WTC11 (cell line): ENCODE measurements around the gene C1orf167. TPM values are rescaled to one million over a fixed set of nuclear protein-coding genes. Genes with fewer than 3 reads are reported as not detected.

ENCODE experiments used
- CBFB ChIP-seq: sonication (generic); formaldehyde crosslinking; IDR thresholded peaks from 2 replicates; pipeline ENCODE4 v1.8.1; 2022; ENCODE audit warnings: mild to moderate bottlenecking, low read depth, missing genetic modification reagents
- CREM ChIP-seq: sonication (generic); formaldehyde crosslinking; IDR thresholded peaks from 2 replicates; pipeline ENCODE4 v1.8.1; 2022; ENCODE audit warnings: mild to moderate bottlenecking, missing genetic modification reagents, moderate library complexity
- E2F5 ChIP-seq: sonication (generic); formaldehyde crosslinking; IDR thresholded peaks from 2 replicates; pipeline ENCODE4 v1.8.1; 2022; ENCODE audit warnings: mild to moderate bottlenecking, moderate library complexity, missing genetic modification reagents
- EMX1 ChIP-seq: fragments of 250-450 bp; sonication (Bioruptor Pico); IDR thresholded peaks from 2 replicates; pipeline ENCODE4 v1.8.0; 2021; ENCODE audit warnings: mild to moderate bottlenecking
- FOXP1 ChIP-seq: sonication (generic); formaldehyde crosslinking; IDR thresholded peaks from 2 replicates; pipeline ENCODE4 v1.8.0; 2022; ENCODE audit warnings: missing genetic modification reagents, mild to moderate bottlenecking, moderate library complexity, borderline replicate concordance
- GABPB1 ChIP-seq: sonication (generic); formaldehyde crosslinking; IDR thresholded peaks from 2 replicates; pipeline ENCODE4 v1.8.1; 2023; ENCODE audit warnings: mild to moderate bottlenecking, missing genetic modification reagents
- KAT7 ChIP-seq: sonication (generic); formaldehyde crosslinking; IDR thresholded peaks from 2 replicates; pipeline ENCODE4 v1.8.1; 2023; ENCODE audit warnings: missing genetic modification reagents, mild to moderate bottlenecking, borderline replicate concordance
- NFYB ChIP-seq: sonication (generic); formaldehyde crosslinking; conservative IDR thresholded peaks from 2 replicates; pipeline ENCODE4 v1.8.0; 2022; ENCODE audit warnings: low read depth, missing genetic modification reagents
- NR2C2 ChIP-seq: sonication (generic); formaldehyde crosslinking; IDR thresholded peaks from 2 replicates; pipeline ENCODE4 v1.8.0; 2022; ENCODE audit warnings: mild to moderate bottlenecking, missing genetic modification reagents
- SMAD4 ChIP-seq: sonication (generic); formaldehyde crosslinking; IDR thresholded peaks from 2 replicates; pipeline ENCODE4 v1.8.0; 2022; ENCODE audit warnings: mild to moderate bottlenecking, missing genetic modification reagents
- TEAD1 ChIP-seq: sonication (generic); formaldehyde crosslinking; IDR thresholded peaks from 2 replicates; pipeline ENCODE4 v1.8.0; 2022; ENCODE audit warnings: mild to moderate bottlenecking, missing genetic modification reagents
- ZNF281 ChIP-seq: sonication (generic); formaldehyde crosslinking; IDR thresholded peaks from 2 replicates; pipeline ENCODE4 v1.8.0; 2023; ENCODE audit warnings: mild to moderate bottlenecking, missing genetic modification reagents
- ZNF317 ChIP-seq: sonication (generic); formaldehyde crosslinking; IDR thresholded peaks from 2 replicates; pipeline ENCODE4 v1.8.1; 2023; ENCODE audit warnings: low read depth, mild to moderate bottlenecking, moderate library complexity, missing genetic modification reagents, borderline replicate concordance
- ZNF416 ChIP-seq: fragments of 250-450 bp; sonication (Bioruptor Pico); IDR thresholded peaks from 2 replicates; pipeline ENCODE4 v1.9.0; 2021; ENCODE audit warnings: mild to moderate bottlenecking, inconsistent platforms
- ZNF512 ChIP-seq: sonication (generic); formaldehyde crosslinking; IDR thresholded peaks from 2 replicates; pipeline ENCODE4 v1.8.1; 2022; ENCODE audit warnings: missing genetic modification reagents, borderline replicate concordance
- total RNA-seq: library from RNA; stranded (reverse); gene quantifications from 3 replicates; pipeline ENCODE4 v1.2.3, GENCODE V29; 2021
- TF ChIP-seq, protein P1 (sequence below): sonication (generic); formaldehyde crosslinking; IDR thresholded peaks from 2 replicates; pipeline ENCODE4 v1.8.1; 2023; ENCODE audit warnings: mild to moderate bottlenecking, missing genetic modification reagents, moderate library complexity
- TF ChIP-seq, protein P2 (sequence below): sonication (generic); formaldehyde crosslinking; IDR thresholded peaks from 2 replicates; pipeline ENCODE4 v1.8.1; 2023; ENCODE audit warnings: mild to moderate bottlenecking, missing genetic modification reagents
- TF ChIP-seq, protein P3 (sequence below): sonication (generic); formaldehyde crosslinking; IDR thresholded peaks from 2 replicates; pipeline ENCODE4 v1.8.1; 2022; ENCODE audit warnings: low read depth, missing genetic modification reagents, borderline replicate concordance
- TF ChIP-seq, protein P4 (sequence below): sonication (generic); formaldehyde crosslinking; IDR thresholded peaks from 2 replicates; pipeline ENCODE4 v1.8.0; 2022; ENCODE audit warnings: mild to moderate bottlenecking, missing genetic modification reagents
- TF ChIP-seq, protein P5 (sequence below): sonication (generic); formaldehyde crosslinking; IDR thresholded peaks from 2 replicates; pipeline ENCODE4 v1.8.1; 2023; ENCODE audit warnings: mild to moderate bottlenecking, missing genetic modification reagents, borderline replicate concordance
- TF ChIP-seq, protein P6 (sequence below): fragments of 250-450 bp; sonication (Bioruptor Pico); IDR thresholded peaks from 2 replicates; pipeline ENCODE4 v1.9.0; 2021; ENCODE audit warnings: moderate library complexity, mild to moderate bottlenecking, inconsistent platforms, borderline replicate concordance

C1orf167 gene
- total RNA-seq, 1 experiment from 2014 or later, result 1.2 TPM

- TF ChIP-seq, protein P1, sequence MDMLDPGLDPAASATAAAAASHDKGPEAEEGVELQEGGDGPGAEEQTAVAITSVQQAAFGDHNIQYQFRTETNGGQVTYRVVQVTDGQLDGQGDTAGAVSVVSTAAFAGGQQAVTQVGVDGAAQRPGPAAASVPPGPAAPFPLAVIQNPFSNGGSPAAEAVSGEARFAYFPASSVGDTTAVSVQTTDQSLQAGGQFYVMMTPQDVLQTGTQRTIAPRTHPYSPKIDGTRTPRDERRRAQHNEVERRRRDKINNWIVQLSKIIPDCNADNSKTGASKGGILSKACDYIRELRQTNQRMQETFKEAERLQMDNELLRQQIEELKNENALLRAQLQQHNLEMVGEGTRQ, result peak; percentile 81
- TF ChIP-seq, protein P2, sequence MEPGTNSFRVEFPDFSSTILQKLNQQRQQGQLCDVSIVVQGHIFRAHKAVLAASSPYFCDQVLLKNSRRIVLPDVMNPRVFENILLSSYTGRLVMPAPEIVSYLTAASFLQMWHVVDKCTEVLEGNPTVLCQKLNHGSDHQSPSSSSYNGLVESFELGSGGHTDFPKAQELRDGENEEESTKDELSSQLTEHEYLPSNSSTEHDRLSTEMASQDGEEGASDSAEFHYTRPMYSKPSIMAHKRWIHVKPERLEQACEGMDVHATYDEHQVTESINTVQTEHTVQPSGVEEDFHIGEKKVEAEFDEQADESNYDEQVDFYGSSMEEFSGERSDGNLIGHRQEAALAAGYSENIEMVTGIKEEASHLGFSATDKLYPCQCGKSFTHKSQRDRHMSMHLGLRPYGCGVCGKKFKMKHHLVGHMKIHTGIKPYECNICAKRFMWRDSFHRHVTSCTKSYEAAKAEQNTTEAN, result peak; percentile 68; the same call in 1 of the 2 replicates
- TF ChIP-seq, protein P3, sequence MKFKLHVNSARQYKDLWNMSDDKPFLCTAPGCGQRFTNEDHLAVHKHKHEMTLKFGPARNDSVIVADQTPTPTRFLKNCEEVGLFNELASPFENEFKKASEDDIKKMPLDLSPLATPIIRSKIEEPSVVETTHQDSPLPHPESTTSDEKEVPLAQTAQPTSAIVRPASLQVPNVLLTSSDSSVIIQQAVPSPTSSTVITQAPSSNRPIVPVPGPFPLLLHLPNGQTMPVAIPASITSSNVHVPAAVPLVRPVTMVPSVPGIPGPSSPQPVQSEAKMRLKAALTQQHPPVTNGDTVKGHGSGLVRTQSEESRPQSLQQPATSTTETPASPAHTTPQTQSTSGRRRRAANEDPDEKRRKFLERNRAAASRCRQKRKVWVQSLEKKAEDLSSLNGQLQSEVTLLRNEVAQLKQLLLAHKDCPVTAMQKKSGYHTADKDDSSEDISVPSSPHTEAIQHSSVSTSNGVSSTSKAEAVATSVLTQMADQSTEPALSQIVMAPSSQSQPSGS (CRISPR knock-in tag), result no peak
- TF ChIP-seq, protein P4, sequence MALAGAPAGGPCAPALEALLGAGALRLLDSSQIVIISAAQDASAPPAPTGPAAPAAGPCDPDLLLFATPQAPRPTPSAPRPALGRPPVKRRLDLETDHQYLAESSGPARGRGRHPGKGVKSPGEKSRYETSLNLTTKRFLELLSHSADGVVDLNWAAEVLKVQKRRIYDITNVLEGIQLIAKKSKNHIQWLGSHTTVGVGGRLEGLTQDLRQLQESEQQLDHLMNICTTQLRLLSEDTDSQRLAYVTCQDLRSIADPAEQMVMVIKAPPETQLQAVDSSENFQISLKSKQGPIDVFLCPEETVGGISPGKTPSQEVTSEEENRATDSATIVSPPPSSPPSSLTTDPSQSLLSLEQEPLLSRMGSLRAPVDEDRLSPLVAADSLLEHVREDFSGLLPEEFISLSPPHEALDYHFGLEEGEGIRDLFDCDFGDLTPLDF (CRISPR knock-in tag), result 0 out of 2 replicates have a peak, but pooled peaks have one; percentile 77
- TF ChIP-seq, protein P5, sequence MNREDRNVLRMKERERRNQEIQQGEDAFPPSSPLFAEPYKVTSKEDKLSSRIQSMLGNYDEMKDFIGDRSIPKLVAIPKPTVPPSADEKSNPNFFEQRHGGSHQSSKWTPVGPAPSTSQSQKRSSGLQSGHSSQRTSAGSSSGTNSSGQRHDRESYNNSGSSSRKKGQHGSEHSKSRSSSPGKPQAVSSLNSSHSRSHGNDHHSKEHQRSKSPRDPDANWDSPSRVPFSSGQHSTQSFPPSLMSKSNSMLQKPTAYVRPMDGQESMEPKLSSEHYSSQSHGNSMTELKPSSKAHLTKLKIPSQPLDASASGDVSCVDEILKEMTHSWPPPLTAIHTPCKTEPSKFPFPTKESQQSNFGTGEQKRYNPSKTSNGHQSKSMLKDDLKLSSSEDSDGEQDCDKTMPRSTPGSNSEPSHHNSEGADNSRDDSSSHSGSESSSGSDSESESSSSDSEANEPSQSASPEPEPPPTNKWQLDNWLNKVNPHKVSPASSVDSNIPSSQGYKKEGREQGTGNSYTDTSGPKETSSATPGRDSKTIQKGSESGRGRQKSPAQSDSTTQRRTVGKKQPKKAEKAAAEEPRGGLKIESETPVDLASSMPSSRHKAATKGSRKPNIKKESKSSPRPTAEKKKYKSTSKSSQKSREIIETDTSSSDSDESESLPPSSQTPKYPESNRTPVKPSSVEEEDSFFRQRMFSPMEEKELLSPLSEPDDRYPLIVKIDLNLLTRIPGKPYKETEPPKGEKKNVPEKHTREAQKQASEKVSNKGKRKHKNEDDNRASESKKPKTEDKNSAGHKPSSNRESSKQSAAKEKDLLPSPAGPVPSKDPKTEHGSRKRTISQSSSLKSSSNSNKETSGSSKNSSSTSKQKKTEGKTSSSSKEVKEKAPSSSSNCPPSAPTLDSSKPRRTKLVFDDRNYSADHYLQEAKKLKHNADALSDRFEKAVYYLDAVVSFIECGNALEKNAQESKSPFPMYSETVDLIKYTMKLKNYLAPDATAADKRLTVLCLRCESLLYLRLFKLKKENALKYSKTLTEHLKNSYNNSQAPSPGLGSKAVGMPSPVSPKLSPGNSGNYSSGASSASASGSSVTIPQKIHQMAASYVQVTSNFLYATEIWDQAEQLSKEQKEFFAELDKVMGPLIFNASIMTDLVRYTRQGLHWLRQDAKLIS (CRISPR knock-in tag), result no peak
- TF ChIP-seq ZNF512 (CRISPR knock-in tag) (no peak), GABPB1 (CRISPR knock-in tag) (no peak), TEAD1 (CRISPR knock-in tag) (peak; percentile 93; the same call in 1 of the 2 replicates), ZNF416 (CRISPR knock-in tag) (no peak), E2F5 (CRISPR knock-in tag) (peak; percentile 78), ZNF317 (CRISPR knock-in tag) (no peak), NR2C2 (no peak), NFYB (CRISPR knock-in tag) (0 out of 2 replicates have a peak, but pooled peaks have one; percentile 24), KAT7 (CRISPR knock-in tag) (no peak), EMX1 (CRISPR knock-in tag) (no peak), CREM (CRISPR knock-in tag) (no peak; the same call in 1 of the 2 replicates), CBFB (CRISPR knock-in tag) (no peak), SMAD4 (CRISPR knock-in tag) (no peak), ZNF281 (CRISPR knock-in tag) (peak; percentile 85), FOXP1 (CRISPR knock-in tag) (peak; percentile 94)
- TF ChIP-seq, protein P6, sequence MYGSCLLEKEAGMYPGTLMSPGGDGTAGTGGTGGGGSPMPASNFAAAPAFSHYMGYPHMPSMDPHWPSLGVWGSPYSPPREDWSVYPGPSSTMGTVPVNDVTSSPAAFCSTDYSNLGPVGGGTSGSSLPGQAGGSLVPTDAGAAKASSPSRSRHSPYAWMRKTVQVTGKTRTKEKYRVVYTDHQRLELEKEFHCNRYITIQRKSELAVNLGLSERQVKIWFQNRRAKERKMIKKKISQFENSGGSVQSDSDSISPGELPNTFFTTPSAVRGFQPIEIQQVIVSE, result no peak
These were observed at the start of gene C1orf167 (continued) for GRCh38 chr1:11761988-11762406.
